ENCODE measurements around the gene MYL11.

The MYL11 gene

GRCh38 chr16:30418350-30419181 is 44.0 kb downstream of the MYL11 start:
- no peak for DNase-seq (ENCODE audit: low spot score)

- no peak for DNase-seq (ENCODE audit: low spot score)
These were observed 46.4 kb downstream of the MYL11 start for GRCh38 chr16:30421010-30421409.

All from pons (tissue), 1 donor.